ENCODE results near the gene TNFRSF9. TPM values are rescaled to one million over a fixed set of nuclear protein-coding genes. Genes with fewer than 3 reads are reported as not detected.
A peak's percentile ranks its signal among the peaks of the same experiment; 100 is the strongest.

Gene TNFRSF9
- total and polyA plus RNA-seq, 9 of the 15 experiments (the other 6 are each of a cell fraction or from before 2014, with no cell fraction given): 0.04 to 0.29 (median 0.08) TPM; not detected in 1

DNA sequence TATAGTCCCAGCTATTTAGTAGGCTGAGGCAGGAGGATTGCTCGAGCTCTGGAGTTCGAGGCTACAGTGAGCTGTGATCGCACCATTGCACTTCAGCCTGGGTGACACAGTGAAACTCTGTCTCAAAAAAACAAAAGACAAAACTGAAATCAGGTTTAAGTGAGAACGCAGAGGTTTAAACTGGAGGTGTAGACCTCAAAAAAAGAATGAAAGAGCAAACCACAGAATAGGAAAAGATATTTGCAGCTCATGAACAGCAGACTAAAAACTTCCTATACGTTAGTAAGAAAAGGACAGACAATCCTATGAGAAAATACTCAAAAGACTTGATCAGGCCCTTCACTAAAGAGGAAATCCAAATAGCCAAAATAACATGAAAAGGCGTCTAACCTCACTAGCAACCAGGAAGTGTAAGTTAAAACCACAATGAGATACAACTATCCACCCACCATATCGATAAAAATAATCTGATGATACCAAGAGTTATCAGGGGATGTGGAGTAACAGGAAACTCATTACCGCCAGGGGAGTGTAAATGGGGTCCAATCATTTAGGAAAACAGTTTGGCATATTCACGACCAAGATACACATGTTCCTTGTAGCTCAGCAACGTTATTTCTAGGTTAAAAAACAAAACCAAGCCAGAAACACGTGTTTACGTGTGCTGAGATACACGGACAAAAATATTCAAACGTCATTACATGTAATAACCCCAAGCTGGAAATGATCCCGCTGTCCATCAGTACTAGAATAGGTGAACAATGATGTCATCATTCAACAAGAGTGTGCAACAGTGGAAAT lies 9.8 kb downstream of the TNFRSF9 start (continued):
- TF ChIP-seq, protein P1, sequence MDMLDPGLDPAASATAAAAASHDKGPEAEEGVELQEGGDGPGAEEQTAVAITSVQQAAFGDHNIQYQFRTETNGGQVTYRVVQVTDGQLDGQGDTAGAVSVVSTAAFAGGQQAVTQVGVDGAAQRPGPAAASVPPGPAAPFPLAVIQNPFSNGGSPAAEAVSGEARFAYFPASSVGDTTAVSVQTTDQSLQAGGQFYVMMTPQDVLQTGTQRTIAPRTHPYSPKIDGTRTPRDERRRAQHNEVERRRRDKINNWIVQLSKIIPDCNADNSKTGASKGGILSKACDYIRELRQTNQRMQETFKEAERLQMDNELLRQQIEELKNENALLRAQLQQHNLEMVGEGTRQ (CRISPR knock-in tag; IDR thresholded peaks at IDR 0.05): no peak
- peak; percentile 50; the same call in 1 of the 2 replicates for TF ChIP-seq EHMT2 (IDR thresholded peaks at IDR 0.05)
- TF ChIP-seq, protein P2, sequence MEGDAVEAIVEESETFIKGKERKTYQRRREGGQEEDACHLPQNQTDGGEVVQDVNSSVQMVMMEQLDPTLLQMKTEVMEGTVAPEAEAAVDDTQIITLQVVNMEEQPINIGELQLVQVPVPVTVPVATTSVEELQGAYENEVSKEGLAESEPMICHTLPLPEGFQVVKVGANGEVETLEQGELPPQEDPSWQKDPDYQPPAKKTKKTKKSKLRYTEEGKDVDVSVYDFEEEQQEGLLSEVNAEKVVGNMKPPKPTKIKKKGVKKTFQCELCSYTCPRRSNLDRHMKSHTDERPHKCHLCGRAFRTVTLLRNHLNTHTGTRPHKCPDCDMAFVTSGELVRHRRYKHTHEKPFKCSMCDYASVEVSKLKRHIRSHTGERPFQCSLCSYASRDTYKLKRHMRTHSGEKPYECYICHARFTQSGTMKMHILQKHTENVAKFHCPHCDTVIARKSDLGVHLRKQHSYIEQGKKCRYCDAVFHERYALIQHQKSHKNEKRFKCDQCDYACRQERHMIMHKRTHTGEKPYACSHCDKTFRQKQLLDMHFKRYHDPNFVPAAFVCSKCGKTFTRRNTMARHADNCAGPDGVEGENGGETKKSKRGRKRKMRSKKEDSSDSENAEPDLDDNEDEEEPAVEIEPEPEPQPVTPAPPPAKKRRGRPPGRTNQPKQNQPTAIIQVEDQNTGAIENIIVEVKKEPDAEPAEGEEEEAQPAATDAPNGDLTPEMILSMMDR (IDR thresholded peaks at IDR 0.05 in 2 of 3, conservative IDR thresholded peaks at IDR 0.05 in 1 of 3; ENCODE audit: insufficient read depth in 2 of 3, low read depth in 1 of 3, low read length in 3 of 3): no peak
- no peak for TF ChIP-seq HIVEP1 (CRISPR knock-in tag; IDR thresholded peaks at IDR 0.05)
- TF ChIP-seq U2AF2 (optimal IDR thresholded peaks at IDR 0.05; ENCODE audit: low read depth, low read length): no peak
- TF ChIP-seq FUS (optimal IDR thresholded peaks at IDR 0.05; ENCODE audit: low read depth, low read length): no peak
- TF ChIP-seq MXI1 (IDR thresholded peaks at IDR 0.05; ENCODE audit: low read depth, low read length): no peak
- no peak for TF ChIP-seq FOXK2 (conservative IDR thresholded peaks at IDR 0.05 in 1 of 2, IDR thresholded peaks at IDR 0.05 in 1 of 2; ENCODE audit: low read depth in 2 of 2)
- no peak for TF ChIP-seq FOXK1 (CRISPR knock-in tag; IDR thresholded peaks at IDR 0.05; ENCODE audit: borderline replicate concordance)
- TF ChIP-seq MCM3 (IDR thresholded peaks at IDR 0.05): no peak
- TF ChIP-seq, protein P3, sequence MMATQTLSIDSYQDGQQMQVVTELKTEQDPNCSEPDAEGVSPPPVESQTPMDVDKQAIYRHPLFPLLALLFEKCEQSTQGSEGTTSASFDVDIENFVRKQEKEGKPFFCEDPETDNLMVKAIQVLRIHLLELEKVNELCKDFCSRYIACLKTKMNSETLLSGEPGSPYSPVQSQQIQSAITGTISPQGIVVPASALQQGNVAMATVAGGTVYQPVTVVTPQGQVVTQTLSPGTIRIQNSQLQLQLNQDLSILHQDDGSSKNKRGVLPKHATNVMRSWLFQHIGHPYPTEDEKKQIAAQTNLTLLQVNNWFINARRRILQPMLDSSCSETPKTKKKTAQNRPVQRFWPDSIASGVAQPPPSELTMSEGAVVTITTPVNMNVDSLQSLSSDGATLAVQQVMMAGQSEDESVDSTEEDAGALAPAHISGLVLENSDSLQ (IDR thresholded peaks at IDR 0.05): peak; percentile 49
- no peak for TF ChIP-seq SAFB2 (IDR thresholded peaks at IDR 0.05; ENCODE audit: borderline replicate concordance, low read depth, low read length, severe bottlenecking)
- peak; percentile 48 for TF ChIP-seq CREM (IDR thresholded peaks at IDR 0.05; ENCODE audit: low read depth)
- TF ChIP-seq, protein P4, sequence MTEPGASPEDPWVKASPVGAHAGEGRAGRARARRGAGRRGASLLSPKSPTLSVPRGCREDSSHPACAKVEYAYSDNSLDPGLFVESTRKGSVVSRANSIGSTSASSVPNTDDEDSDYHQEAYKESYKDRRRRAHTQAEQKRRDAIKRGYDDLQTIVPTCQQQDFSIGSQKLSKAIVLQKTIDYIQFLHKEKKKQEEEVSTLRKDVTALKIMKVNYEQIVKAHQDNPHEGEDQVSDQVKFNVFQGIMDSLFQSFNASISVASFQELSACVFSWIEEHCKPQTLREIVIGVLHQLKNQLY (CRISPR knock-in tag; conservative IDR thresholded peaks at IDR 0.05): no peak
- TF ChIP-seq HLTF (IDR thresholded peaks at IDR 0.05): no peak
- no peak for TF ChIP-seq PHTF2 (CRISPR knock-in tag; IDR thresholded peaks at IDR 0.05)
- TF ChIP-seq TBP (optimal IDR thresholded peaks at IDR 0.05; ENCODE audit: low read depth, low read length): no peak

Data from K562 (cell line).